ENCODE measurements around the gene GRB7. TPM values are rescaled to one million over a fixed set of nuclear protein-coding genes. Genes with fewer than 3 reads are reported as not detected.

Gene GRB7
- total and polyA plus RNA-seq, 2 of the 4 experiments (the other 2 are of a cell fraction), result 0.18 to 0.36 TPM

DNA sequence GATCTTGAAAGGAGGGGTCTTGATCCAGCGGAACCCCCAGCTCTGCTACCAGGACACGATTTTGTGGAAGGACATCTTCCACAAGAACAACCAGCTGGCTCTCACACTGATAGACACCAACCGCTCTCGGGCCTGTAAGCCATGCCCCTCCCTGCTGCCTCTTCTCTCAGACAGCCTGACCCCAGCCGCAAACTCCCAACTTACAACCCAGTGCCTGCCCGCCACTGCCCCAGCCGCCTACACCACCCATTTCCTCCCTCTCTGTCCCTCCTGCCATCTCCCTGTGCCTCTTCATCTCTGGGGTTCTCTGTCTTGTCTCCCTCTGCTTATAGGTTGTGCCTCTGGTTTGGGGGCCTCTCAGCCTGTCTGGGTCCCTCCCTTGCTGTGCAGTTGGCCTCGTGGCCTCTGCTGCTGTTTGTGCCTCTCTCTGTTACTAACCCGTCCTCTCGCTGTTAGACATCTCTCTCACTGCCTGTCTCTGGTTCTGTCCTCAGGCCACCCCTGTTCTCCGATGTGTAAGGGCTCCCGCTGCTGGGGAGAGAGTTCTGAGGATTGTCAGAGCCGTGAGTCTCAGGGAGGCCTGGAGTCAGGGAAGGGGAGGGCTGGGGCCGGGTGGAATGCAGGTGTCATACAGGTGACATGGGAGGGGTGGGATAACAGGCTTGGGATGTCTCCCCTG is 28.3 kb upstream of the GRB7 start:
- peaks cover 23% of the 10 kb centered on the region for H4K20me1 ChIP-seq (ENCODE audit: insufficient read depth, low read length)
- DNase-seq (no peak), ATAC-seq (ENCODE audit: low read depth) (no peak)
- no peak overlapping the region for H2BK15ac ChIP-seq (ENCODE audit: low read depth, low read length)
- H2BK20ac ChIP-seq (ENCODE audit: low read depth, low read length), result no peak overlapping the region
- H3K4ac ChIP-seq (ENCODE audit: low read depth, low read length), result no peak overlapping the region
- in situ Hi-C loops (cut with MboI; ENCODE audit: low sequenced_read_pairs) (no loop called here), dilution Hi-C loops (cut with HindIII; ENCODE audit: low sequenced_read_pairs, unreplicated experiment) (no loop called here), intact Hi-C loops (cut with micrococcal nuclease) (no loop called here)
- ChIA-PET CTCF (no interaction called here), POLR2A (ENCODE audit: unreplicated experiment) (no interaction called here)
- H3K36me3 ChIP-seq (ENCODE audit: control insufficient read depth, insufficient read depth, low read length), result peaks cover 49% of the 10 kb centered on the region
- 100% methylated on average over 2 of the region's 14 CpGs; no CpG with 5 or more reads in 1 of the 2 experiments for WGBS, 2 experiments (ENCODE audit: extremely low coverage in 2 of 2, insufficient read length in 1 of 2)
- H2BK120ac ChIP-seq (ENCODE audit: low read depth, low read length), result no peak overlapping the region
- no peak overlapping the region for H3K18ac ChIP-seq (ENCODE audit: low read depth, low read length)
- H2AK5ac ChIP-seq (ENCODE audit: low read depth, low read length), result no peak overlapping the region
- H2BK5ac ChIP-seq (ENCODE audit: low read depth, low read length, poor library complexity, severe bottlenecking), result no peak overlapping the region
- H3K4me2 ChIP-seq (ENCODE audit: low read depth, low read length), result no peak overlapping the region
- H3K9me3 ChIP-seq (ENCODE audit: control insufficient read depth, insufficient read depth, low read length), result no peaks in the 10 kb centered on the region
- no peak overlapping the region for H3K9ac ChIP-seq (ENCODE audit: low read depth, low read length)
- H4K8ac ChIP-seq (ENCODE audit: low read depth in 2 of 2, low read length in 2 of 2), result no peak overlapping the region
- TF ChIP-seq MAFK (IDR thresholded peaks at IDR 0.05; ENCODE audit: low read depth, low read length) (no peak), RAD21 (IDR thresholded peaks at IDR 0.05; ENCODE audit: low read length) (no peak), POLR2A (IDR thresholded peaks at IDR 0.05; ENCODE audit: low read depth, low read length) (no peak), BHLHE40 (IDR thresholded peaks at IDR 0.05; ENCODE audit: low read depth, low read length) (no peak), ELK1 (IDR thresholded peaks at IDR 0.05; ENCODE audit: borderline replicate concordance, low read depth, low read length) (no peak), CHD1 (IDR thresholded peaks at IDR 0.05; ENCODE audit: low read depth, low read length) (no peak), SMC3 (IDR thresholded peaks at IDR 0.05; ENCODE audit: low read depth, low read length) (no peak), RFX5 (IDR thresholded peaks at IDR 0.05; ENCODE audit: low read depth, low read length) (no peak)
- H3K14ac ChIP-seq (replicated peaks; ENCODE audit: low read depth, low read length), result no peak overlapping the region
- no TSS peak for BruUV-seq (replicated peaks)
- no peak overlapping the region for H3K27ac ChIP-seq (ENCODE audit: insufficient read depth, low read length)
- peaks cover 0 to 32% of the 10 kb centered on the region in 2 experiments; a peak in 2 of 4 replicates for H3K79me1 ChIP-seq (ENCODE audit: low read depth in 1 of 2, low read length in 2 of 2)
- no peak overlapping the region for H3K56ac ChIP-seq (ENCODE audit: extremely low read depth, insufficient read depth, low read length)
- H3K27me3 ChIP-seq (ENCODE audit: control insufficient read depth, insufficient read depth, low read length), result no peaks in the 10 kb centered on the region
- H4K91ac ChIP-seq (ENCODE audit: insufficient read depth, low read depth, low read length), result no peak overlapping the region
- H2AFZ ChIP-seq (replicated peaks; ENCODE audit: low read length, poor library complexity), result no peak overlapping the region
- H3K4me3 ChIP-seq (ENCODE audit: insufficient read depth, low read depth, low read length), result no peak overlapping the region
- H3K9me1 ChIP-seq (ENCODE audit: insufficient read depth, low read length), result peaks cover 4% of the 10 kb centered on the region; the same call in 1 of the 2 replicates
- no peak overlapping the region for H4K5ac ChIP-seq (ENCODE audit: low read depth, low read length)
- no peak overlapping the region for H3K23ac ChIP-seq (ENCODE audit: low read depth, low read length)
- H3K4me1 ChIP-seq (ENCODE audit: control insufficient read depth, insufficient read depth, low read length), result peaks cover 6% of the 10 kb centered on the region; the same call in 1 of the 2 replicates
- H2AK9ac ChIP-seq (replicated peaks; ENCODE audit: low read depth, low read length, poor library complexity), result no peak overlapping the region

Data from IMR-90 (cell line).